Erythroblast (primary cell): ENCODE data around the gene RRBP1.

Experiments
- GATA1 ChIP-seq: IDR thresholded peaks from 2 replicates; pipeline ENCODE4 v1.6.1; 2011; ENCODE audit warnings: low read depth, mild to moderate bottlenecking, control low read depth, low read length, moderate library complexity
- POLR2A ChIP-seq: IDR thresholded peaks from 2 replicates; pipeline ENCODE4 v1.6.1; 2011; ENCODE audit warnings: mild to moderate bottlenecking, low read length

- TF ChIP-seq POLR2A (no peak), GATA1 (no peak)
Observed at GRCh38 chr20:17682889-17683198, 802 bp upstream of the RRBP1 start.
